D721Med (cell line): Measurements from ENCODE around the gene INSL3.
A peak's percentile ranks its signal among the peaks of the same experiment; 100 is the strongest.

Experiments
- DNase-seq: peaks from one replicate; pipeline ENCODE4 v3.0.0; 2011; ENCODE audit warnings: low spot score; ENCODE audit not compliant: insufficient read length
- FAIRE-seq: peaks from 2 replicates; lab custom pipeline; 2011; peaks lifted over from hg19 to GRCh38; lab: Jason Lieb, UNC
- CTCF ChIP-seq: IDR thresholded peaks from 2 replicates; pipeline ENCODE4 v1.5.1; 2012; ENCODE audit warnings: mild to moderate bottlenecking, control low read depth; ENCODE audit not compliant: insufficient read depth; ENCODE audit errors: missing control alignments

The INSL3 gene

GRCh38 chr19:17855280-17856152 is 34.2 kb upstream of the INSL3 start:
- peak; percentile 94 for TF ChIP-seq CTCF
- DNase-seq: peak; percentile 92
- no peak for FAIRE-seq

- FAIRE-seq (no peak), DNase-seq (no peak)
- TF ChIP-seq CTCF: no peak
Measured at GRCh38 chr19:17854061-17854460, 32.7 kb upstream of the INSL3 start.

- TF ChIP-seq CTCF: no peak
- FAIRE-seq (no peak), DNase-seq (no peak)
Measured at GRCh38 chr19:17848595-17849292, 27.4 kb upstream of the INSL3 start.

- TF ChIP-seq CTCF: no peak
- DNase-seq: peak; percentile 66
- no peak for FAIRE-seq
Measured at GRCh38 chr19:17847538-17848366, 26.4 kb upstream of the INSL3 start, which contains the start of gene JAK3. Gene JAK3 (minus strand): TSS chr19:17847982. CDS start chr19:17844417, 3,565 bp downstream.

- no peak for TF ChIP-seq CTCF
- DNase-seq (no peak), FAIRE-seq (no peak)
Measured at GRCh38 chr19:17846146-17846545, 24.8 kb upstream of the INSL3 start.

GRCh38 chr19:17843908-17844490 is 22.7 kb upstream of the INSL3 start:
- no peak for TF ChIP-seq CTCF
- FAIRE-seq (no peak), DNase-seq (no peak)
